Panc1 (cell line): ENCODE results near the gene GBP5.

ENCODE experiments used
- CTCF ChIP-seq: fragments of 450-650 bp; IDR thresholded peaks from 2 replicates; pipeline ENCODE4 v1.5.1; 2017; ENCODE audit warnings: mild to moderate bottlenecking
- POLR2AphosphoS5 ChIP-seq: IDR thresholded peaks from 2 replicates; pipeline ENCODE4 v1.6.1; 2012; ENCODE audit warnings: mild to moderate bottlenecking, low read depth, low read length, moderate library complexity
- REST ChIP-seq, 2 experiments: IDR thresholded peaks; 2 replicates each; pipeline ENCODE4 v1.6.1; 2011 to 2012; ENCODE audit warnings: low read depth in 2 of 2, control low read depth in 1 of 2, low read length in 1 of 2, mild to moderate bottlenecking in 1 of 2, moderate library complexity in 1 of 2; ENCODE audit not compliant: insufficient read depth in 1 of 2
- SIN3A ChIP-seq: IDR thresholded peaks from 2 replicates; pipeline ENCODE4 v1.6.1; 2012; ENCODE audit warnings: low read depth, mild to moderate bottlenecking, low read length, moderate library complexity, borderline replicate concordance; ENCODE audit not compliant: insufficient read depth

- TF ChIP-seq SIN3A (no peak), CTCF (no peak), POLR2AphosphoS5 (no peak), REST (IDR thresholded peaks at IDR 0.05; ENCODE audit: insufficient read depth in 1 of 2, low read depth in 2 of 2, low read length in 1 of 2) (no peak)
These were observed 15.3 kb upstream of the GBP5 start for GRCh38 chr1:89288051-89288340.
